AML-193 (cell line): ENCODE measurements around the gene PRUNE2.
A peak's percentile ranks its signal among the peaks of the same experiment; 100 is the strongest.

Experiments
- DNase-seq, 2 experiments: peaks; one replicate each; lab custom pipeline; 2025; lab: John Stamatoyannopoulos, UW

PRUNE2 gene

DNA sequence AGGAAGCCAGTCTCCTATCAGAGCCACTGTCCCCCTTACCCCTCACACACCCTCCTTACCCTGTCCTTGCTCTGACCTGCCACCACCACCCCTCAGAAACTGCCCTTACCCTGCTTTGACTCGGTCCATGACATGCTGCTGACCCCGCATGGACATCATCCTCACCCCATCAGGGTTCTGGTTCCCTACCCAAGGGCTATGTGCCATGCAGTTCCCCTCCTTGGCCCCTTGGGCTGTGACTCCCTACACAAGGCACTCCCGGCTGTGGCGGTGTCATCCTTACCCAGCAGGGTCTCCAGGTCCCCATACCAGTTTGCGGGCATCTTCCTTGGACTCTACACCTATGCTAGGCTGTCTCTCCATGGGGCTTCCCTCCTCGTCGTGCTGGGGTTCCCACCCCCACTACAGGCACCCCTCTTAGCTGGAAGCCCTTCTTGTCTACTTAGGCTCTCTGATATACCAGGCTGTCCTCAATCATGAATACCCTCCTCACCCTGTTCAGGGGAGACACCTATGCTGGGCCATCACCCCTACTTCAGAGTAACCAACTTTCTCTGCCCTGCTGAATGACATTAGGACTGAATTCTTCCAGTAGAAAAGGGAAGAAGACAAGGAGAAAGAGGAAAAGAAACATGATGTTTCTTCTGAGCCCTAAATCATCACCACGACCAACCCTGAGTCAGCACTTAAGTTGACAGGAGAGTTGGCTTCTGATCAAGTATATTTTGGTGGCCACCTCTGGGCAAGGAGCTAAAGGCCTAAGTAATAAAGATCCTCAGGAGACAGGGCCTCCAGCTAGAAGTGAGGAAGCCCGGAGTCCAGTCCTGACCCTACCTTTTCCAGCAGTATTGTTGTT is 331.8 kb downstream of the PRUNE2 start:
- DNase-seq = peak; percentile 20 to 21

DNA sequence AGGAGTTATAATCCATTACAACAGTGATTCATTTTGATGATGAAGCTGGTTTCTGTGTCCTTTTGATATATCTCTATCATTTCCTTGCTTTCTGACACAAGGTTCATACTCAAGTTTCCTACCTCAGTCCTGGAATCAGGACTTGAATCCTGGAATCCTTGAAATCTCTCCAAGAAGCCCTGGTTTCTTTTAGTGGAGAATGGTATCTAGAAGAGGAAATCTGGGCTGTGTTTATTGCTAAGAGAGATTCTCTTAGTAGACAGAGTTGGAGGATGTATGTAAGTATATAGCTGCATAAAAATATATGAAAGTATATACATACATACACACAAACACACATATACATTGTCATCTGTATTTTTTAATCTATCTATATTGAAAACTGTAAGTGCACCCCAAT is 332.5 kb downstream of the PRUNE2 start:
- DNase-seq = no peak

DNA sequence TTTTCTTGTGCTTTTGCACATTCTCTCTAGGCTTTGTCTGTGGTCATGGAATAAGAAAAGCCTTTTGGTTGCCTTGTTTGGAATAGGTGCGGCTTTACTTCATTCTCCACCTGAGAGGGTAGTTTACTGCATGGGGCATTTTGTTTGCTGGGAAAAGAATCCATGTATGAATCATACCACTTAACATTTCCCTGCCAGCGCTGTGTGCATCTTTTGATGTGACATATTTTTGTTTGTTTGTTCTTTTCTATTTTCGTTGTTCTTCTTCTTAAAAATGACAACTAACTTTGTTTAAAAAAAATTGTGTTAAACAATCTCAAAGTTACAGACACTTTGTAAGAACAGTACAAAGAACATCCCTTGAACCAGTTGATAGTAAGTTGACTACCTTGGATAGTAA is 333.8 kb downstream of the PRUNE2 start:
- DNase-seq = no peak

DNA sequence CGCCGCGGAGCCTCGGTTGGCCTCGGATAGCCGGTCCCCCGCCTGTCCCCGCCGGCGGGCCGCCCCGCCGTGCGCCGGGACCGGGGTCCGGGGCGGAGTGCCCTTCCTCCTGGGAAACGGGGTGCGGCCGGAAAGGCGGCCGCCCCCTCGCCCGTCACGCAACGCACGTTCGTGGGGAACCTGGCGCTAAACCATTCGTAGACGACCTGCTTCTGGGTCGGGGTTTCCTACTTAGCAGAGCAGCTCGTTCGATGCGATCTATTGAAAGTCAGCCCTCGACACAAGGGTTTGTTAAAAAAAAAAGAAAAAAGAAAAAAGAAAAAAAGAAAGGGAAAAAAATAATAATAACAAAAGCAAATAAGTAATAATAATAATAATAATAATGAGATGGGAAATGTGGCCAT is 334.2 kb downstream of the PRUNE2 start:
- DNase-seq = no peak

DNA sequence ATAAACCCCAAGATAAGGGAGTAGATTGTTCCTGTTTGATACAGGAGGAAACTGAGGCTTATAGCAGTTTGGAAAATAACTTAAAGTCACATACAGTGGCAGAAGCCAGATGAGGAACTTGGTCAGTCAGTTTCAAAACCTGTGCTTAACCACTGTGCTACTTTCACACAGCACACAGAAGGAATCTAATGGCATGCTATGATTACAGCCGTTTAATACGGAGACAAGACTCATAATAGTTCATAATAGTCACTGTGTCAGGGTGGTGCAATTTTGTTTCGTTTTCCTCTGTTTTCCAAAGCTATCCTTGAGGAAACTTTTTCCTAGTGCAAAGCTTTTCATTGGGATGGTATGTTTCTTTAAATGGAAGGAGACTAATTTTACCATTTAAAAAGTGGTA is 334.6 kb downstream of the PRUNE2 start:
- DNase-seq = peak; percentile 74 to 81

DNA sequence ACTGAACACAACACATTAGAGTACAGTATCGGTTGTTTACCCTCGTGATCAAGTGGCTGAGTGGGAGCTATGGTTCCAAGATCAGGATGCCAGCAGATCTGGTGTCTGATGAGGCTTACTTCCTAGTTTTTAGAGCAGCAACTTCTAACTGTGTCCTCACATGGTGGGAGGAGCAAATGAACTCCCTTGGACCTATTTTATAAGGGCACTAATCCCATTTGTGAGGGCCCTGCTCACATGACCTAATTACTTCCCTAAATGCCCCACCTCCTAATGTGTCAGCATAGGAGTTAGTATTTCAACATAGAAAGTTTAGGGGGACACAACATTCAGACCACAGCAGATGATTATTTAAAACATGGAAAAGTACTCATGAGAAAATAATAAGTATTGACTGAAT is 335.1 kb downstream of the PRUNE2 start:
- DNase-seq = no peak

DNA sequence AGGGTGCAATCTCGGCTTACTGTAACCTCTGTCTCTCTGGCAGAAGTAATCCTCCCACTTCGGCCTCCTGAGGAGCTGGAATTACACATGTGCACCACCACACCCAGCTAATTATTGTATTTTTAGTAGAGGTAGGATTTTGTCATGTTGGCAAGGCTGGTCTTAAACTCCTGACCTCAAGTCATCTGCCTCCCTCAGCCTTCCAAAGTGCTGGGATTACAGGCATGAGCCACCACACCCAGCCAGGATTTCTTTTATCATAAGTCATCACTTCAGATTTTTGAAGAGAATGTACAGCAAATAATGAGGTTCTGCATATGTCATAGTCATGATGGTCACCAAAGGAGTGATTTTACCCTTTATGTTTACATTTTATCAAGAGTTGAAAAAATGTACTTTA is 338.8 kb downstream of the PRUNE2 start:
- no peak for DNase-seq

DNA sequence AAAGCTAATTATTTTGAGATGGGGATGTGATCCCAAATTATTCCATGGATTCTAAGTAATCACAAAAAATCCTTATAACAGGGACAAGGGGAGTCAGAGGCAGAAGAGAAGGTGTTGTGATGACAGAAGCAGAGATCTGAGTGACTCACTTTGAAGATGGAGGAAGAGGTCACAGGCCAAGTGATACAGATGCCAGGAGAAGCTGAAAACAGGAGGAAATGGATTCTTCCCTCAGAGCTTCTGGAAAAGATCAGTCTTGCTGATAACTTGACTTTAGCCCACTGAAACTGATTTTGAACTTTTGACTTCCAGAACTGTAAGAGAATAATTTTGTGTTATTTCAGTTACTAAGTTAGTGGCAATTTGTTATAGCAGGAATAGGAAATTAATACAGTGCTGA is 341.6 kb downstream of the PRUNE2 start:
- no peak for DNase-seq

DNA sequence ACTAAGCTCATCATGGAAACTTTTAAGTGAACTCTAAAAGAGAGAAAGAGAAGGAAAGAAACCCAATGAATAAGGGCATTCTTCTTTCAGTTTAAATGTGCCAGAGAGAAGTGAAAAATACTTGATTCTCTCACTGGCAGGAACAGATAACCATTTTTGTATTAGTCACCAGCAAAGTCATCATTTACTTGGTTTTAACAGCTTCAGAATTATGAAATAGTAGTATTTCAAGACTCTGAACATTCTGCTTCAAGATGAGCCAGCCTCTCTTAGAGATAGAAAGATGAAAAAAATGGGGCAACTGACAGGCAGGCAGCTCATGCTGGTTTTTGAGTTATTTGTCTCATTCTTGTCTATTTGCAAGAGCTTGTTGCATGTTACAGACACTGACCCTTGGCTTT is 343.4 kb downstream of the PRUNE2 start:
- DNase-seq = peak; percentile 62 to 73

DNA sequence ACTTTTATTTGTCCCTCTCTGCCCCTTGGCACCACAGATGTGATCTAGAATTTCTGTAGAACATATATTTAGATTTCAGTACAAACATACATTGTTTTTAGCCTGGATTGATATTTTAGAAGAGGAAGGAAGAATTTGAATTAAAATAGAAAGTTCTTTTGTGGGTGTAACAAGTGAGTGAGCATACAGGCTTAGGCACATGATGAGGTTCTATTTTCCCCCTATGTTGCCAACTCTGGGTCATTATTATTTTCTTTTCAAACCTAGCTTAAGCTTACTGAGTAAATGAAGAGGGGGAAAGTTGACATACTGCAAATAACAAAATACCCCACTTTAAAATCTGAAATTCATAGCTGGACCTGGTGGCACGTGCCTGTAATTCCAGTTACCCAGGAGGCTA is 344.0 kb downstream of the PRUNE2 start:
- DNase-seq = no peak
